Smooth muscle cell (in vitro differentiated cells): ENCODE results near the gene SELENON. TPM values are rescaled to one million over a fixed set of nuclear protein-coding genes. Genes with fewer than 3 reads are reported as not detected.

Source experiments
- DNase-seq: peaks from one replicate; lab custom pipeline; 2025; ENCODE audit not compliant: unreplicated experiment; lab: John Stamatoyannopoulos, UW
- H2AFZ ChIP-seq: fragments of 200-600 bp; sonication (generic); 2 replicates; pipeline ENCODE4 v1.6.0; 2016; ENCODE audit warnings: antibody characterized with exemption, low read depth, mild to moderate bottlenecking
- H3F3A ChIP-seq: fragments of 200-600 bp; sonication (generic); 2 replicates; pipeline ENCODE4 v1.6.0; 2017; ENCODE audit warnings: antibody characterized with exemption, low read depth
- H3K27ac ChIP-seq: fragments of 200-600 bp; sonication (generic); 2 replicates; pipeline ENCODE4 v1.5.1; 2016; ENCODE audit warnings: low read depth, mild to moderate bottlenecking
- H3K27me3 ChIP-seq: fragments of 200-600 bp; sonication (generic); 2 replicates; pipeline ENCODE4 v1.6.1; 2016; ENCODE audit warnings: low read depth, mild to moderate bottlenecking
- H3K36me3 ChIP-seq: fragments of 200-600 bp; sonication (generic); 2 replicates; pipeline ENCODE4 v1.5.1; 2016; ENCODE audit warnings: low read depth
- H3K4me1 ChIP-seq: fragments of 200-600 bp; sonication (generic); 2 replicates; pipeline ENCODE4 v1.5.1; 2016; ENCODE audit warnings: low read depth
- H3K4me2 ChIP-seq: fragments of 200-600 bp; sonication (generic); 2 replicates; pipeline ENCODE4 v1.6.0; 2016; ENCODE audit warnings: mild to moderate bottlenecking
- H3K4me3 ChIP-seq: fragments of 200-600 bp; sonication (generic); 2 replicates; pipeline ENCODE4 v1.5.1; 2016; ENCODE audit warnings: mild to moderate bottlenecking
- H3K79me2 ChIP-seq: fragments of 200-600 bp; sonication (generic); 2 replicates; pipeline ENCODE4 v1.6.0; 2016; ENCODE audit warnings: low read depth, mild to moderate bottlenecking
- H3K9ac ChIP-seq: fragments of 200-600 bp; sonication (generic); 2 replicates; pipeline ENCODE4 v1.6.0; 2016; ENCODE audit warnings: low read depth
- H3K9me3 ChIP-seq: fragments of 200-600 bp; sonication (generic); replicated peaks from 2 replicates; pipeline ENCODE4 v1.5.1; 2016; ENCODE audit warnings: low read depth
- H4K20me1 ChIP-seq: fragments of 200-600 bp; sonication (generic); 2 replicates; pipeline ENCODE4 v1.6.0; 2016; ENCODE audit warnings: low read depth
- CTCF ChIP-seq: fragments of 200-600 bp; sonication (generic); IDR thresholded peaks from 2 replicates; pipeline ENCODE4 v1.5.1; 2017; ENCODE audit warnings: borderline replicate concordance, mild to moderate bottlenecking, antibody characterized with exemption; ENCODE audit not compliant: insufficient read depth, poor library complexity, severe bottlenecking
- WGBS: methylation state at CpG from one replicate; pipeline ENCODE4 v1.1.7; 2016; ENCODE audit warnings: low lambda C conversion rate; 5-methylcytosine and 5-hydroxymethylcytosine counted together
- polyA plus RNA-seq: library from polyadenylated mRNA; unstranded; fragments of >200 nt; fragmentation: Nextera tagmentation; extraction: Ambion mirVana; gene quantifications from 2 replicates; pipeline ENCODE4 v1.2.1, GENCODE V29; 2016
- total RNA-seq: library from RNA; depleted of rRNA; stranded (reverse); fragments of >200 nt; gene quantifications from 2 replicates; pipeline ENCODE4 v1.2.3, GENCODE V29; 2014

SELENON gene
- total and polyA plus RNA-seq, 2 experiments from 2014 or later = 32.6 to 62.9 TPM

DNA sequence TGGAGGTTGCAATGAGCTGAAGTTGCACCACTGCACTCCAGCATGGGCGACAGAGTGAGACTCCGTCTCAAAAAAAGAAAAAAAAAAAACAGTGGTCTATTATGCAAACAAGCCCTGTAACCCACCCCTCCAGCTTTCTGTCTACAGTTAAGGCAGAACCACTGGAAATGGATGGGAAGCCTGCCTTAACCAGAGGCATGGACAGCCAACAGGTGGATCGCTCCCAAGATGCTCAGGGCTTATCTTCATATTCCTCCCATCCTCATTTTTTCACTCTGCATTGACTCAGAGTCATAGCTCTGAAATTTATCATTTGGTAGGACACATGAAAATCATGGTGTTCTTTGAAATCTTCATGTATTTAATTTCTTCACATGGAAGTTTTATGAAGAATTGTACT, 28.5 kb downstream of the SELENON start:
- Histone ChIP-seq H3K4me2 (no peak overlapping the region), H3K4me3 (no peak overlapping the region), H3K4me1 (no peaks in the 10 kb centered on the region), H3K9ac (no peak overlapping the region), H3K79me2 (peaks cover 9% of the 10 kb centered on the region), H3K36me3 (peaks cover 24% of the 10 kb centered on the region), H3K27ac (no peak overlapping the region), H3K9me3 (no peaks in the 10 kb centered on the region), H3K27me3 (no peaks in the 10 kb centered on the region), H4K20me1 (peaks cover 9% of the 10 kb centered on the region), H3F3A (no peaks in the 10 kb centered on the region), H2AFZ (no peak overlapping the region)
- DNase-seq = no peak
- TF ChIP-seq CTCF = no peak
- 92% methylated on average over 3 of the region's 3 CpGs for WGBS

- no peaks in the 10 kb centered on the region for H3K4me1 ChIP-seq
- H3K9me3 ChIP-seq = no peaks in the 10 kb centered on the region
- H2AFZ ChIP-seq = no peak overlapping the region
- H3K79me2 ChIP-seq = peaks cover 8% of the 10 kb centered on the region
- no peak overlapping the region for H3K4me3 ChIP-seq
- H3F3A ChIP-seq = no peaks in the 10 kb centered on the region
- H3K9ac ChIP-seq = no peak overlapping the region
- DNase-seq = no peak
- no peaks in the 10 kb centered on the region for H3K27me3 ChIP-seq
- no peak for TF ChIP-seq CTCF
- H4K20me1 ChIP-seq = peaks cover 4% of the 10 kb centered on the region
- H3K36me3 ChIP-seq = peaks cover 24% of the 10 kb centered on the region
- no peak overlapping the region for H3K4me2 ChIP-seq
- WGBS = 80% methylated on average over 1 of the region's 1 CpG
- no peak overlapping the region for H3K27ac ChIP-seq
Observed at GRCh38 chr1:25829046-25829445, 29.1 kb downstream of the SELENON start.

- H3K27ac ChIP-seq = no peak overlapping the region
- no peaks in the 10 kb centered on the region for H3K79me2 ChIP-seq
- no peaks in the 10 kb centered on the region for H3K9me3 ChIP-seq
- WGBS = 78% methylated on average over 5 of the region's 5 CpGs
- H3K4me3 ChIP-seq = no peak overlapping the region
- H3K9ac ChIP-seq = no peak overlapping the region
- H2AFZ ChIP-seq = no peak overlapping the region
- H3K27me3 ChIP-seq = no peaks in the 10 kb centered on the region
- no peak overlapping the region for H3K4me2 ChIP-seq
- H4K20me1 ChIP-seq = no peaks in the 10 kb centered on the region
- H3K4me1 ChIP-seq = no peaks in the 10 kb centered on the region
- peaks cover 17% of the 10 kb centered on the region for H3F3A ChIP-seq
- TF ChIP-seq CTCF = no peak
- peaks cover 24% of the 10 kb centered on the region for H3K36me3 ChIP-seq
- DNase-seq = no peak
Observed at GRCh38 chr1:25831569-25832196, 31.7 kb downstream of the SELENON start.
